Adrenal gland (tissue), 12 donors: ENCODE data around the gene ARHGAP44. TPM values are rescaled to one million over a fixed set of nuclear protein-coding genes. Genes with fewer than 3 reads are reported as not detected.

Experiments
- DNase-seq, 7 donors: peaks; one replicate each; pipeline ENCODE4 v3.0.0-alpha.2; 2019 to 2020
- H3K27ac ChIP-seq, 5 donors: fragments of 200-600 bp; sonication (generic) in 4 of 5; 1 replicate in 3 of 5; 2 replicates in 2 of 5; pipeline versions ENCODE4 v1.5.1 to v1.8.0; 2016 to 2020; ENCODE audit warnings: mild to moderate bottlenecking in 1 of 5
- H3K27me3 ChIP-seq: fragments of 200-600 bp; 2 replicates; pipeline ENCODE4 v1.8.0; 2021
- H3K36me3 ChIP-seq, 2 donors: fragments of 200-600 bp; replicated peaks in 1 of 2; 1 replicate in 1 of 2; 2 replicates in 1 of 2; pipeline versions ENCODE4 v1.5.1 to v1.8.0; 2018 to 2022
- H3K4me1 ChIP-seq, 2 donors: fragments of 200-600 bp; replicated peaks in 1 of 2; 1 replicate in 1 of 2; 2 replicates in 1 of 2; pipeline versions ENCODE4 v1.5.1 to v1.8.0; 2018 to 2021
- H3K4me3 ChIP-seq, 4 donors: fragments of 200-600 bp; sonication (generic) in 3 of 4; one replicate each; pipeline ENCODE4 v1.5.1; 2016 to 2018
- H3K9me3 ChIP-seq, 3 donors: fragments of 200-600 bp; sonication (generic) in 1 of 3; replicated peaks in 1 of 3; 1 replicate in 2 of 3; 2 replicates in 1 of 3; pipeline versions ENCODE4 v1.5.1 to v1.8.0; 2016 to 2021
- CTCF ChIP-seq, 6 experiments: fragments of 450-650 bp in 4 of 6; fragments of 200-600 bp in 2 of 6; sonication (generic) in 1 of 6; IDR thresholded peaks; 1 replicate in 5 of 6; 2 replicates in 1 of 6; pipeline versions ENCODE4 v1.5.1 to v1.8.0; 2016 to 2021; ENCODE audit warnings: antibody characterized with exemption in 6 of 6, mild to moderate bottlenecking in 2 of 6, moderate library complexity in 1 of 6
- POLR2A ChIP-seq, 2 donors: fragments of 450-650 bp; IDR thresholded peaks; one replicate each; pipeline ENCODE4 v1.6.1; 2017; ENCODE audit warnings: antibody characterized with exemption in 2 of 2, mild to moderate bottlenecking in 2 of 2, moderate library complexity in 1 of 2
- WGBS, 4 donors: extraction: QIAGEN DNeasy Blood & Tissue Kit in 2 of 4; methylation state at CpG; one replicate each; pipeline versions ENCODE4 v1.1.5 to v1.1.7; 2013 to 2017; 5-methylcytosine and 5-hydroxymethylcytosine counted together
- intact Hi-C, 2 donors: fragments of 100-400 bp; cut with DNase I; formaldehyde crosslinking; loops; one replicate each; pipeline versions ENCODE4 v1.14.1 to v1.15.0; 2022 to 2023
- polyA plus RNA-seq, 3 donors: library from polyadenylated mRNA; stranded (reverse); fragments of 200-250 nt in 2 of 3; fragments of 350-450 nt in 1 of 3; fragmentation: Illumina TruSeq in 1 of 3; extraction: RNeasy Lipid Tissue Mini Kit (QIAGEN cat#74804) in 1 of 3; gene quantifications; one replicate each; pipeline ENCODE4 v1.2.3, GENCODE V29; 2013 to 2014
- total RNA-seq, 9 donors: library from RNA; depleted of rRNA in 4 of 9; stranded (reverse); fragments of >200 nt in 4 of 9; fragments of 120-200 nt in 1 of 9; fragmentation: NEBNext Ultra II Directional in 1 of 9; extraction: Animal tissue kit (Norgen Biotek cat#: 25700) in 1 of 9; gene quantifications; one replicate each; pipeline versions ENCODE4 v1.1.0 to v1.2.4, GENCODE V29; 2013 to 2023
- donor health status: healthy with polysubstance abuse.
- donor health status: Bipolar disorder and iron deficiency.
- donor health status: DM: yes; HTN: yes; CAD: no.
- donor health status: DM: no; HTN: no; CAD: no.
- donor health status: DM: no; HTN: no; CAD: no.
- donor health status: DM: yes; HTN: yes; CAD: no.

ARHGAP44 gene
- total and polyA plus RNA-seq, 12 donors = 1.1 to 45.2 (median 2.6) TPM

GRCh38 chr17:12961655-12962054, 172.4 kb downstream of the ARHGAP44 start:
- intact Hi-C loops = no loop called here
- Histone ChIP-seq H3K9me3 (no peaks in the 10 kb centered on the region), H3K4me3 (no peak overlapping the region), H3K36me3 (no peaks in the 10 kb centered on the region), H3K27me3 (no peaks in the 10 kb centered on the region), H3K27ac (no peak overlapping the region), H3K4me1 (no peaks in the 10 kb centered on the region)
- WGBS, 4 donors = 92 to 97% (median 95%) methylated on average over 4 of the region's 4 CpGs
- DNase-seq = no peak
- no peak for TF ChIP-seq POLR2A (IDR thresholded peaks at IDR 0.05)
- TF ChIP-seq CTCF (IDR thresholded peaks at IDR 0.05) = no peak

- Histone ChIP-seq H3K36me3 (no peaks in the 10 kb centered on the region), H3K4me3 (no peak overlapping the region), H3K27me3 (no peaks in the 10 kb centered on the region), H3K9me3 (no peaks in the 10 kb centered on the region), H3K4me1 (no peaks in the 10 kb centered on the region), H3K27ac (no peak overlapping the region)
- TF ChIP-seq POLR2A (IDR thresholded peaks at IDR 0.05) (no peak), CTCF (IDR thresholded peaks at IDR 0.05) (no peak)
- intact Hi-C loops = no loop called here
- DNase-seq = no peak
- 70 to 89% (median 81%) methylated on average over 7 of the region's 7 CpGs for WGBS, 4 donors
Measured at GRCh38 chr17:12963505-12963904, 174.2 kb downstream of the ARHGAP44 start.

- Histone ChIP-seq H3K4me1 (no peaks in the 10 kb centered on the region), H3K4me3 (no peak overlapping the region), H3K9me3 (no peaks in the 10 kb centered on the region), H3K27me3 (no peaks in the 10 kb centered on the region), H3K36me3 (no peaks in the 10 kb centered on the region), H3K27ac (no peak overlapping the region)
- no peak for DNase-seq
- TF ChIP-seq POLR2A (IDR thresholded peaks at IDR 0.05) = no peak
- TF ChIP-seq CTCF (IDR thresholded peaks at IDR 0.05) = no peak
- intact Hi-C loops = no loop called here
- WGBS, 4 donors = 84 to 96% (median 90%) methylated on average over 4 to 5 of the region's 5 CpGs
Measured at GRCh38 chr17:12964162-12964561, 174.9 kb downstream of the ARHGAP44 start.

GRCh38 chr17:12964840-12965239, 175.5 kb downstream of the ARHGAP44 start:
- Histone ChIP-seq H3K4me1 (no peaks in the 10 kb centered on the region), H3K4me3 (no peak overlapping the region), H3K9me3 (no peaks in the 10 kb centered on the region), H3K27ac (no peak overlapping the region), H3K27me3 (no peaks in the 10 kb centered on the region), H3K36me3 (no peaks in the 10 kb centered on the region)
- WGBS, 4 donors = 75 to 89% (median 79%) methylated on average over 10 of the region's 10 CpGs
- TF ChIP-seq POLR2A (IDR thresholded peaks at IDR 0.05) (no peak), CTCF (IDR thresholded peaks at IDR 0.05) (no peak)
- intact Hi-C loops = no loop called here
- DNase-seq = no peak
